Naive B cell (primary cell): Measurements from ENCODE around the gene ARHGAP30. TPM values are rescaled to one million over a fixed set of nuclear protein-coding genes. Genes with fewer than 3 reads are reported as not detected.

Experiments
- ATAC-seq, 2 donors: fragments of 150-1000 bp; cut with Tn5 transposase; 2 replicates each; pipeline ENCODE4 v1.10.0; 2021; ENCODE audit warnings: low read depth in 2 of 2, mild to moderate bottlenecking in 2 of 2, moderate library complexity in 2 of 2
- DNase-seq: peaks from one replicate; pipeline ENCODE4 v3.0.0; 2022
- H3K27ac Mint-ChIP-seq, 6 donors: one replicate each; pipeline ENCODE4 v1.8.0; 2020 to 2022; ENCODE audit warnings: mild to moderate bottlenecking in 6 of 6, mixed read lengths in 6 of 6, moderate library complexity in 5 of 6, inconsistent platforms in 2 of 6
- H3K27me3 Mint-ChIP-seq, 3 donors: one replicate each; pipeline ENCODE4 v1.8.0; 2021 to 2022; ENCODE audit warnings: mixed read lengths in 3 of 3, mild to moderate bottlenecking in 1 of 3
- H3K36me3 Mint-ChIP-seq, 2 donors: one replicate each; pipeline ENCODE4 v1.8.0; 2020 to 2022; ENCODE audit warnings: mixed read lengths in 2 of 2, inconsistent platforms in 1 of 2, mild to moderate bottlenecking in 1 of 2
- H3K4me1 Mint-ChIP-seq, 3 donors: one replicate each; pipeline ENCODE4 v1.8.0; 2020 to 2022; ENCODE audit warnings: mixed read lengths in 3 of 3, inconsistent platforms in 1 of 3, mild to moderate bottlenecking in 1 of 3, moderate library complexity in 1 of 3
- H3K4me3 Mint-ChIP-seq, 8 donors: one replicate each; pipeline ENCODE4 v1.8.0; 2020 to 2022; ENCODE audit warnings: mild to moderate bottlenecking in 8 of 8, mixed read lengths in 8 of 8, moderate library complexity in 8 of 8, inconsistent platforms in 2 of 8
- H3K9me3 Mint-ChIP-seq, 7 donors: one replicate each; pipeline ENCODE4 v1.8.0; 2020 to 2022; ENCODE audit warnings: mixed read lengths in 7 of 7, mild to moderate bottlenecking in 5 of 7, inconsistent platforms in 2 of 7, moderate library complexity in 1 of 7
- polyA plus RNA-seq, 6 donors: library from polyadenylated mRNA; unstranded; fragments of 300-500 nt; fragmentation: Illumina TruSeq; gene quantifications; one replicate each; pipeline ENCODE4 v1.2.3, GENCODE V29; 2021; ENCODE audit warnings: low read depth in 6 of 6

Gene ARHGAP30
- polyA plus RNA-seq, 6 donors from 2014 or later, result 42.4 to 154 (median 82.6) TPM

GRCh38 chr1:161054232-161054631 lies 15.5 kb downstream of the ARHGAP30 start:
- ATAC-seq, result no peak
- peaks cover 10 to 39% of the 10 kb centered on the region in 2 donors for H3K36me3 Mint-ChIP-seq
- no peak for DNase-seq
- no peaks in the 10 kb centered on the region for H3K27me3 Mint-ChIP-seq
- H3K27ac Mint-ChIP-seq, result peak overlapping the region in 1 of 6 donors; percentile 79
- no peaks in the 10 kb centered on the region for H3K9me3 Mint-ChIP-seq
- H3K4me1 Mint-ChIP-seq, result peaks cover 27 to 32% (median 30%) of the 10 kb centered on the region in 3 donors
- no peak overlapping the region for H3K4me3 Mint-ChIP-seq

DNA sequence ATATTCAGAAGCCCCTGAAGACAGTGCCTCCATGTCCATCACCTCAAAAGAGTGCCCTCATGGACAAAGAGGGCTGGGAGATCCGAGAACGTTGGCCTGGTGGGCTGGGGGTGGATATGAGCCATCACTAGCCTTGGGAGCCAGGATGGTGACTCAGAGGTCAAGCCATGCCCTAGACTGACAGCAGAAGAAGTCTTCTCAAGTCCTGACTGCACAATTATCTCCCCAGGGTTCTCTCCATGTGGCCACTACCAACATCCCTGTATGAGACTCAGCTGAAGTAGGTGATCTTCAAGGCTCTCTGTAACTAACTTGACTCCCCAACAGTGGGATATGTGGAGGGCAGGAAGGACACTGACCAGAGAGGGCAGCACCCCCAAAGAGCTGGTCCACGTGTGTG lies 16.8 kb downstream of the ARHGAP30 start:
- H3K4me3 Mint-ChIP-seq, result no peak overlapping the region
- peaks cover 38 to 41% (median 40%) of the 10 kb centered on the region in 3 donors for H3K4me1 Mint-ChIP-seq
- H3K27me3 Mint-ChIP-seq, result no peaks in the 10 kb centered on the region
- H3K9me3 Mint-ChIP-seq, result no peaks in the 10 kb centered on the region
- peak overlapping the region in 5 of 6 donors; percentile 21 to 93 (median 72) for H3K27ac Mint-ChIP-seq
- DNase-seq (no peak), ATAC-seq (no peak)
- H3K36me3 Mint-ChIP-seq, result peaks cover 10 to 52% of the 10 kb centered on the region in 2 donors

- no peak for DNase-seq
- peaks cover 43 to 47% (median 44%) of the 10 kb centered on the region in 3 donors for H3K4me1 Mint-ChIP-seq
- peaks cover 10 to 44% of the 10 kb centered on the region in 2 donors for H3K36me3 Mint-ChIP-seq
- ATAC-seq, result no peak
- H3K9me3 Mint-ChIP-seq, result peaks cover 0 to 1% (median 0%) of the 10 kb centered on the region in 7 donors
- H3K27me3 Mint-ChIP-seq, result no peaks in the 10 kb centered on the region
- H3K27ac Mint-ChIP-seq, result peak overlapping the region in 3 of 6 donors; percentile 53 to 87 (median 56)
- peak overlapping the region in 1 of 8 donors; percentile 40 for H3K4me3 Mint-ChIP-seq
Observed at GRCh38 chr1:161051219-161051618, 18.5 kb downstream of the ARHGAP30 start.

- H3K4me1 Mint-ChIP-seq, result peaks cover 49 to 53% (median 53%) of the 10 kb centered on the region in 3 donors
- peaks cover 0 to 1% (median 0%) of the 10 kb centered on the region in 7 donors for H3K9me3 Mint-ChIP-seq
- peak overlapping the region in 5 of 6 donors; percentile 98 to 100 (median 99) for H3K27ac Mint-ChIP-seq
- peak overlapping the region in 3 of 8 donors; percentile 7 to 97 (median 45) for H3K4me3 Mint-ChIP-seq
- DNase-seq (no peak), ATAC-seq (no peak)
- peaks cover 10 to 55% of the 10 kb centered on the region in 2 donors for H3K36me3 Mint-ChIP-seq
- no peaks in the 10 kb centered on the region for H3K27me3 Mint-ChIP-seq
Observed at GRCh38 chr1:161048949-161049722, 20.6 kb downstream of the ARHGAP30 start.

- Mint-ChIP-seq H3K27ac (peak overlapping the region; percentile 98 to 100 (median 99)), H3K36me3 (peaks cover 6 to 49% of the 10 kb centered on the region in 2 donors), H3K4me3 (peak overlapping the region; percentile 16 to 100 (median 97)), H3K27me3 (no peaks in the 10 kb centered on the region), H3K4me1 (peaks cover 50 to 56% (median 53%) of the 10 kb centered on the region in 3 donors), H3K9me3 (peaks cover 0 to 1% (median 0%) of the 10 kb centered on the region in 7 donors)
- DNase-seq (no peak), ATAC-seq (no peak)
Observed at GRCh38 chr1:161047436-161048420, 22.0 kb downstream of the ARHGAP30 start.

GRCh38 chr1:161046605-161047228 lies 23.0 kb downstream of the ARHGAP30 start:
- H3K9me3 Mint-ChIP-seq, result peaks cover 0 to 1% (median 0%) of the 10 kb centered on the region in 7 donors
- peak overlapping the region; percentile 98 to 100 (median 99) for H3K27ac Mint-ChIP-seq
- peak overlapping the region; percentile 87 to 100 (median 97) for H3K4me3 Mint-ChIP-seq
- H3K27me3 Mint-ChIP-seq, result no peaks in the 10 kb centered on the region
- H3K36me3 Mint-ChIP-seq, result peaks cover 8 to 49% of the 10 kb centered on the region in 2 donors
- ATAC-seq (peak; percentile 45 to 56), DNase-seq (peak; percentile 73)
- H3K4me1 Mint-ChIP-seq, result peaks cover 51 to 66% (median 58%) of the 10 kb centered on the region in 3 donors

GRCh38 chr1:161045736-161046604 lies 23.7 kb downstream of the ARHGAP30 start, which contains the start of gene USF1:
Gene USF1, minus strand, starts transcription at chr1:161045977. Its CDS starts 2,702 bp downstream, at chr1:161043275.
- Mint-ChIP-seq H3K36me3 (peaks cover 11 to 52% of the 10 kb centered on the region in 2 donors), H3K9me3 (peaks cover 0 to 1% (median 0%) of the 10 kb centered on the region in 7 donors), H3K27me3 (no peaks in the 10 kb centered on the region), H3K27ac (peak within 1 kb of the TSS; percentile 98 to 100 (median 100)), H3K4me3 (peak within 1 kb of the TSS; percentile 87 to 100 (median 97)), H3K4me1 (peaks cover 56 to 71% (median 65%) of the 10 kb centered on the region in 3 donors)
- ATAC-seq, result peak; percentile 70 to 72
- DNase-seq, result peak; percentile 95

DNA sequence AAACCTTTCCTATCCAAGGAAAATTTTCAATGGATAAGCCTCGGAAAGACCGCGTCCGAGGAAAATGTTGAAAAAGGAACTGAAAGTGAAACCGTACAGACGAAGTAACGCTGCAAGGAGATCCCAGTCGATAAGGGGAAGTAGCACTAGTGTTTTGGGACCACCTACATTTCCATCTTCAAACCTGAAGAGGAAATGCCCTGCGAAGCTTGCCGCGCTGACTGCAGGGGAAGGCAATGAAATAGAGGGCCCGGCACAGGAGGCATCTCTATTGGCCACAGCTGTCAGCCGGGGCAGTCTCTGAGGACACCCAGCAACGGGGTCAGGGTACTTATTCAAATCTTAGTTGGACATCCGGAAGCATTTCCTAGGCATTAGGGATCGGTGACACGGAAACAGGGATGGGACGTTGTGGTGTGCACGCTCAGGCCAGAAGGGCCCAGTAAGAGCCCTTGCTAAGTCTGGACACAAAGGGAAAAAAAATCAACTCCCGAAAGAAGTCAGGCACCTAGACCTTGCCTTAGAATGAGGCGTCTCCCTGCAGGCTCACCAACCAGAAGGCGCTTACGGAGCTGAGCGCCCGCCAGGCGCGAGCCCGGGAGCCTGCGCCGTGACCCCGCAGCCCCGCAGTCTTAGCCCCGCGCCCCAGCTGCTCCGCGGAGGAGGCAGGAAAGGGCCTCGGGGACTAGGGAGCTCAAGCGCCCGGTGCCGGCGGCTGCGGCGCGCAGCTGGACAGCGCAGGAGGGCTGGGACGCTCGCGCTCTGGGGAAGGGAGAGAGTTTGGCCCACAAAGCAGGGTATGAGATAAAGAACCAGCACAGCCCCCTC lies 24.6 kb downstream of the ARHGAP30 start:
- peak; percentile 65 to 67 for ATAC-seq
- peak overlapping the region; percentile 87 to 100 (median 97) for H3K4me3 Mint-ChIP-seq
- H3K9me3 Mint-ChIP-seq, result peaks cover 0 to 1% (median 0%) of the 10 kb centered on the region in 7 donors
- H3K4me1 Mint-ChIP-seq, result peaks cover 56 to 70% (median 65%) of the 10 kb centered on the region in 3 donors
- H3K27ac Mint-ChIP-seq, result peak overlapping the region; percentile 98 to 100 (median 100)
- H3K36me3 Mint-ChIP-seq, result peaks cover 11 to 53% of the 10 kb centered on the region in 2 donors
- peak; percentile 85 for DNase-seq
- no peaks in the 10 kb centered on the region for H3K27me3 Mint-ChIP-seq

DNA sequence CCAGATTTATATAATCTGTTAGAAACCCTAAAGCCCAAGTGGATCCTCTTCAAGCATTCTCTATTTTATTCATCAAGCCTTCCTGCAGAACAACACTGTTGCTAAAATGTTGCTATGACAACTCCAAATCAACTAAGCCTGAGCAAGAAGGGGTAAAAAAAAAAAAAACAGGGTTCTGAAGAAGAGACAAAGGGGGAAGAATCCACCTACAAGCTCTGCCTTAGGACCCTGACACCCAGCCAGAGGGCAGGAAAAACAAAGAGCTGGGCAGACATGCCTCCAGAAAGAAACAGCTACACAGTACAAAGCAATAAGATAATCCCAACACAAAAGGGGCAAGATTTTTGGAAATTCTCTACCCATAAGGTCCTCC lies 25.2 kb downstream of the ARHGAP30 start:
- Mint-ChIP-seq H3K4me3 (peak overlapping the region; percentile 87 to 100 (median 97)), H3K27me3 (no peaks in the 10 kb centered on the region), H3K36me3 (peaks cover 11 to 54% of the 10 kb centered on the region in 2 donors), H3K9me3 (peaks cover 0 to 1% (median 0%) of the 10 kb centered on the region in 7 donors), H3K4me1 (peaks cover 61 to 76% (median 65%) of the 10 kb centered on the region in 3 donors), H3K27ac (peak overlapping the region; percentile 97 to 100 (median 100))
- no peak for DNase-seq
- peak; percentile 4 to 7 for ATAC-seq

- no peak for ATAC-seq
- Mint-ChIP-seq H3K4me3 (peak overlapping the region; percentile 49 to 90 (median 68)), H3K9me3 (peaks cover 0 to 1% (median 0%) of the 10 kb centered on the region in 7 donors), H3K27ac (peak overlapping the region in 5 of 6 donors; percentile 78 to 93 (median 90)), H3K4me1 (peaks cover 32 to 75% (median 47%) of the 10 kb centered on the region in 3 donors), H3K36me3 (peaks cover 5 to 23% of the 10 kb centered on the region in 2 donors), H3K27me3 (no peaks in the 10 kb centered on the region)
- DNase-seq, result no peak
Observed at GRCh38 chr1:161039546-161039945, 30.1 kb downstream of the ARHGAP30 start.

- ATAC-seq (no peak), DNase-seq (no peak)
- Mint-ChIP-seq H3K4me3 (peak overlapping the region; percentile 87 to 95 (median 94)), H3K36me3 (peaks cover 5 to 23% of the 10 kb centered on the region in 2 donors), H3K27me3 (no peaks in the 10 kb centered on the region), H3K27ac (peak overlapping the region; percentile 65 to 98 (median 96)), H3K4me1 (peaks cover 28 to 73% (median 43%) of the 10 kb centered on the region in 3 donors), H3K9me3 (peaks cover 0 to 1% (median 0%) of the 10 kb centered on the region in 7 donors)
Observed at GRCh38 chr1:161039154-161039545, 30.5 kb downstream of the ARHGAP30 start.
